HG03097 (cell line): ENCODE measurements around the gene PCBP2.
A peak's percentile ranks its signal among the peaks of the same experiment; 100 is the strongest.
"Not testable (repeated sequence)": the region's sequence is repeated elsewhere in the genome, so short reads cannot be mapped to it uniquely, and the experiment has no call there.

Source experiments
- ATAC-seq: cut with Tn5 transposase; IDR thresholded peaks from one replicate; pipeline ENCODE4 v1.9.1; 2021; ENCODE audit not compliant: unreplicated experiment, low FRiP score

PCBP2 gene

GRCh38 chr12:53451661-53452158, at the start of gene PCBP2:
Gene PCBP2 (plus strand): TSS chr12:53452102. CDS start chr12:53454801, 2,699 bp downstream.
- peak; percentile 97 for ATAC-seq

GRCh38 chr12:53402351-53402750, 49.6 kb upstream of the PCBP2 start:
- not testable (repeated sequence) for ATAC-seq

GRCh38 chr12:53402871-53403270, 49.0 kb upstream of the PCBP2 start:
- no peak for ATAC-seq

- ATAC-seq, result no peak
These were observed 41.0 kb upstream of the PCBP2 start for GRCh38 chr12:53410951-53411350.

- ATAC-seq, result no peak
These were observed 38.3 kb upstream of the PCBP2 start for GRCh38 chr12:53413485-53414204.

- ATAC-seq, result no peak
These were observed 37.0 kb upstream of the PCBP2 start for GRCh38 chr12:53414756-53415417.

- not testable (repeated sequence) for ATAC-seq
These were observed 36.0 kb upstream of the PCBP2 start for GRCh38 chr12:53415752-53416389.

GRCh38 chr12:53417291-53417816, 34.5 kb upstream of the PCBP2 start:
- ATAC-seq, result not testable (repeated sequence)

- no peak for ATAC-seq
These were observed 33.7 kb upstream of the PCBP2 start for GRCh38 chr12:53418221-53418620.

- no peak for ATAC-seq
These were observed 32.1 kb upstream of the PCBP2 start for GRCh38 chr12:53419756-53420155.

GRCh38 chr12:53422247-53422646, 29.7 kb upstream of the PCBP2 start:
- ATAC-seq, result not testable (repeated sequence)

GRCh38 chr12:53423597-53423996, 28.3 kb upstream of the PCBP2 start, which contains the start of gene AMHR2:
Gene AMHR2 (plus strand): TSS chr12:53423855. CDS start chr12:53423935, 80 bp downstream.
- no peak for ATAC-seq

- no peak for ATAC-seq
These were observed 27.0 kb upstream of the PCBP2 start for GRCh38 chr12:53424626-53425514.

- ATAC-seq, result no peak
These were observed 26.3 kb upstream of the PCBP2 start for GRCh38 chr12:53425515-53426150.

- no peak for ATAC-seq
These were observed 23.9 kb upstream of the PCBP2 start for GRCh38 chr12:53427905-53428594.

- ATAC-seq, result no peak
These were observed 23.2 kb upstream of the PCBP2 start for GRCh38 chr12:53428741-53429140.

GRCh38 chr12:53430116-53430515, 21.8 kb upstream of the PCBP2 start:
- ATAC-seq, result no peak

GRCh38 chr12:53431187-53431586, 20.7 kb upstream of the PCBP2 start:
- ATAC-seq, result no peak

GRCh38 chr12:53435326-53435725, 16.6 kb upstream of the PCBP2 start:
- not testable (repeated sequence) for ATAC-seq
